ENCODE results near the gene FAH.

The FAH gene

DNA sequence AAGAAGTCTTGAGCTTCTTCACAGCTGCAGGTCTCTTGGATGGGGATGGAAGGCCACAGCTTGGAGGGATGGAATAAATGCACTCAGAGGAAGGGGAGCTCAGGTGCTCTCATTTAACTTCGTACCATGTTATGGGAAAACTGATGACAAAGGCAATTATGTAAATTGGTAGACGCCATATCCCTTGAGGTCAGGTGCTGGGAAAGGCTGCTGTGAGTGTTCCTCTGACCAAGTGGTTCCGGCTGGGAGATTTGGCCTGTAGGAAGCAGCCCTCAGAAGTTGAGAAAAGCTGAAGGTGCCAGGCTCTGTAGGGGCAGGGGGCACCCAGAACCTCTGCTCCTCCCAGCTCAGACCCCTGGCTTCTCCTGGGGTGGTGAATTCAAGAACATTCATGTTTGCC is 47.1 kb downstream of the FAH start:
- no peak for DNase-seq (ENCODE audit: low read depth)

DNA sequence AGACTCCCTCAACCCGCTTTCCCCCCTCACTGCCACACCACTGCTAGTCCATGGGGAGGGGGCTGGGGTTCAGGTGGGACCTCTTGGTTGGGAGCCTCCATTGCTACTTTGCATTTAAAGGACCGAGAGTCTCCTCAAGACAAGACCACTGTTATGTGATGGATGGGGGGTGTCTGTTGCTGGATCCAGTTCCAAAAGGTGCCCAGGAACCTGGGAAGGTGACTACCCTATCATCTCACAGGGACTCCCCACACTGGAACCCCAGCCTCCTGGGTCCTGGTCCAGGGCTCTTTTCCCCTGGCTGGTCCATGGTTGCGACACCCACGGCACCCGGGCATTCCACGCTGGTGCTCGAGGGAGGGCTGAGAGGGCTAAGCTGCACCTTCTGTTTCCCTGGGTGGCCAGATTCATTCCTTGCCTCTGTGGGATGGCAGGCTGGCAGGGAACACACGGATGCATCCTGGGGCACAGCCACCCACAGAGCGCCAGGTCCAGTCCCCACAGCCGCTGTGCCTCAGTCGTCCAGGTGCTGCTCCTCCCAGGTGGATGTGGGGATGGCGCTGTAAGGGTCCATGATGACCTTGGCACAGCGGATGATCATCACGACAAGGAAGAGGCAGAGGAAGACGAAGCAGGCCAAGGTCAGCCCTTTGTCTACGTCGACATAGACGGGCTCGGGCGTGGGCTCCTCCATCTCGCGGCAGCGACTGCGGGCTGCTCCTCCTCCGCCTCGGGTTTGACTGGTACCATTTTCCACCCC is 48.6 kb downstream of the FAH start:
- DNase-seq (ENCODE audit: low read depth): no peak

GRCh38 chr15:80202016-80202315 is 49.2 kb downstream of the FAH start:
- no peak for DNase-seq (ENCODE audit: low read depth)

GRCh38 chr15:80202641-80203360 is 50.0 kb downstream of the FAH start:
- no peak for DNase-seq (ENCODE audit: low read depth)

DNA sequence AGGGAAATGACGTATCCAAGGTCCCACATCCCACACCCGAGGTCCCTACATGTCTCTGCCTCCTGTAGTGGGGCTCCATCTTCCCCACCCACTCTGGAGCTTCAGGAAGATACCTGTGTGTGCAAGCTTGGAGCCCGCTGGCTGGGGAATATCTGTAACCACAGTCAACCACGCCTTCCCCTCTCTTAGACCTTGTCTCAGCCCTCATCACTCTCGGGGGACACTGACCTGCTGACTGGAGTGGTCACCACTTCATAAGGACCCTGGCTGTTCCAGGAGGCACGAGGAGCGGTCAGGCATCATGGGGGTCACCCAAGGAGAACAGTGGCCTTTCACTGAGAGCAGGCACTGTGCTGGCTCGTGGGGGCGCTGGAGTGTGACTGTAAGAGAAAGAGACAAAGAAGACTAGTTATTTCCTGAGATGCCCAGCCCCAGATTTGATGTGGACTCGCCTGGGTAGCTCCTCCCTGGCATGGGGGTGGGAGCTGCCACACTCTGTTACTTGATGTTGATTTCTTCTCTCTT is 50.6 kb downstream of the FAH start:
- DNase-seq (ENCODE audit: low read depth): no peak

DNA sequence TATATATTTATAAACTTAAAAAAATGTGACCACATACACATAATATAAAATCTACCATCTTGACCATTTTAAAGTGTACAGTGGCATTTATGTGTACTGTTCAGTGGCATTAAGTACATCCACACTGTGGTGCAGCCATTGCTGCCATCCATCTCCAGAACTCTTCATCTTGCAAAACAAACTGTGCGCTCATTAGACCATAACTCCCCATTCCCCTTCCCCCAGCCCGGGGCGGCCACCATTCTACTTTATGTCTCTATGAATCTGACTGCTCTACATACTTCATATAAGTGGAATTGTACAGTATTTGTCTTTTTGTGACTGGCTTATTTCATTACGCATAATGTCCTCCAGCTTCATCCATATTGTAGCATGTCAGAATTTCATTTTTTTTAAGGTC is 51.4 kb downstream of the FAH start:
- no peak for DNase-seq (ENCODE audit: low read depth)

DNA sequence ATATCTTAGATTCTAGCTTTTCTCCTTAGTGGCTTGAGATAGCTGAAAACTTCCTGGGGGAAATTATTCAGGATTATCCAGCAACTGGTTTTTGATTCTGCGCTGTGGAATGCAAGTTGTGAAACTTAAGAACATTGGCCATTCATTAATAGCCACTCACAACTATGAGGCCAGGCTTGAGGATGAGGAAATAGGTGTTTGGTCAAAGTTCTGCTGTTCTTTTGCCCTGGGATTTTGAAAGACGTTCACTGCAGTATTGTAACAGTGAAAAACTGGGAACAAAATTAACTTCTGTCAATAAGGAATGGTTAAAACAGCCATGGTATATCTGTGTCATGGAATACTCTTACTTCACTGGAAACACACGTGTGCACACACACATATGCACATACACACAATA is 55.1 kb downstream of the FAH start:
- no peak for DNase-seq (ENCODE audit: low read depth)

DNA sequence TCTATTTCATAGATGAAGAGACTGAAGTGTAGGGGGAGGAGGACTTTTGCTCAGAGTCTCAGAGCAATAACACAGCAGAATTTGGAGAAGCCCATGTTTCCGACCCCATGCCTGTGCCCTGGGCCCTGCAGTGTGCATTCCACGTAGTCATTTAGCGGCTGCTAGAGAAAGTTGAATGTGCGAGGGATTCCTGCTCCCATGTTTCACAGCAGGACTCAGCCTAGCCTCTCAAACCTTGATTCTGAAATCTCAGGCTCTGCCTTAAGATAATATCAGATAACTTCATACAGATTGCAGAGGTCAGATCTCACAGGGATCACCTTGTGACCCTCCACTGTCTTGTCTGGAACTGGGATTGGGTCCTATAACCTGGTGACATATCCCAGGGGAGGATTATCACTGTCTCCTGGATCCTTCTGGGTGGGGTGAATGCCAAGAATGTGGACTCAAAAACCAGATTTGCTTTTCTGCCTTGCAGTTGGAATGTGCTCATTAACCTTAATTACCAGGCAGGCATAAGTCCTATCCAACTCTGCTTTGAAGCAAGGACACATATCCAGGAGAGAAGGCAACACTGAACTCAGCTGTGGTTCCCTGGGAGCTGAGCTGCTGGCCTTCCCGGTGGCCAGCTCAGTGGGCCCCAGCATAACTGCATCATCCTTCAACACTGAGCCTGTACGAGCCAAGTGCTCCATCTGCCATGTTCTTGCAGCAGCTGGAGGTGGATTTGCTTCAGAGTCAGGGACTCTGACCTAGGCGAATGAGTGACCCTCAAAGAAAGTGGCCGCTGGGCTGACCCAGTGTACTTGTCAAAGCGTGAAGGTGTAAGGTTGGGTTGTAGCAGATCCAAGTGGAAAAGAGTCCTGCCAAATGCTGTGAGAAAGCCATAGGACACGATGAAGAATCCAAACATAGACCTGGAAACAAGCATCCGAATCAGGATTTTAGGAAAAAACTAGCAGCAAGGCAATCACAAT is 56.2 kb downstream of the FAH start:
- DNase-seq (ENCODE audit: low read depth): no peak

- no peak for DNase-seq (ENCODE audit: low read depth)
These were observed 58.1 kb downstream of the FAH start for GRCh38 chr15:80210611-80211573.

DNA sequence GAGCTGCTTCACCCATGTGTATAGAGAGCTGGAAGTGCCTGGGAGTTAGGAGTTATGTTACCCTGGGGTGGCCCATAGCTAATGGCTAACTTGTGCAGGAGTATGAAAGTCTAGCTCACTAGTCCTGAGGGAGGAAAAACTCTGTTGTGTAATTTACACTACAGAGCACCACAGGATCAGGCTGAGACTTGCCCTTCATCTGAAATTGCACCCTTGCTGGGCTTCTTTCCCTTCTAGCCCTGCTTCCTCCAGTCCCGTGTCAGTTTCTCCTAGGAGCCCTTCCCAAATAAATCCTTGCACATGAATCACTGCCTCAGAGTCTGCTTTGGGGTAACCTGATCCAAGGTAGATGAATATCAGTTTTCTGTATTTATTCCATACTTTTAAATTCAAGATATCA is 59.2 kb downstream of the FAH start:
- DNase-seq (ENCODE audit: low read depth): no peak

DNA sequence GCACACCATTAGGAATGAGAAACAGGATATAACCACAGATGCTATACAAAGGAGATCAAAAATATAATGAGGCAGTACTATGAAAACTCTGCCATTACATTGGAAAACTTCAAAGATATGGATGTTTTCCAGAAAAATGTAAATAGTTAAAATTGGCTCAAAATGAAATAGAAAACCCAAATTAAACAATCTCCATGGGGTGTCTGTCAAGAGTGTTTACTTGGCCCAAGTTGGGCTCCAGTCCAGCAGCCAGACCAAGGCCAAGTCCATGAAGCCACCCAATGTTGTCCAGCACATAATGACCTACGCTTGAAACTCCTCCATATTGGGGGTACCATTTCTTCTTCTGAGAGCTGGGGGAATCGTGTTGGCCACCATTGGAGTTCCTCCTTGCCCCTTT is 62.1 kb downstream of the FAH start:
- DNase-seq (ENCODE audit: low read depth): no peak

- no peak for DNase-seq (ENCODE audit: low read depth)
These were observed 63.3 kb downstream of the FAH start for GRCh38 chr15:80216141-80216540.

- no peak for DNase-seq (ENCODE audit: low read depth)
These were observed 64.1 kb downstream of the FAH start for GRCh38 chr15:80216911-80217310.

DNA sequence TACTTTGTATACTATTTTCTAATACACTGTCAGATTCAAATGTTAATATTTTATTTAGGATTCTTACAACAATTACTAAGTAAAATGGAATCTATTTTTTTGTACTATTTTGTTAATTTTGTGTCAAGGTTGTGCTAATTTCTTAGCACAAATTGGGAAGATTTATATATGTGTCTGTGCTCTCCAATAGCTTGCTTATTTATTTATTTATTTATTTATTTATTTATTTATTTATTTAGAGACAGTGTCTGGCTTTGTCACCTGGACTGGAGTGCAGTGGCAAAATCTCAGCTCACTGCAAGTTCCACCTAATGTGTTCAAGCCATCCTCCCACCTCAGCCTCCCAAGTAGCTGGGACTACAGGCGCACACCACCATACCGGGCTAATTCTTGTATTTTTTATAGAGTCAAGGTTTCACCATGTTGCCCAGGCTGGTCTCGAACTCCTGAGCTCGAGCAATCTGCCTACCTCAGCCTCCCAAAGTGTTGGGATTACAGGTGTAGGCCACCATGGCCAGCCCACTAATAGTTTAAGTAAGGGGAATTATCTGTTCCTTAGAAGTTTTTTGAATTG is 64.6 kb downstream of the FAH start:
- no peak for DNase-seq (ENCODE audit: low read depth)

- DNase-seq (ENCODE audit: low read depth): no peak
These were observed 67.2 kb downstream of the FAH start for GRCh38 chr15:80219955-80220354.

DNA sequence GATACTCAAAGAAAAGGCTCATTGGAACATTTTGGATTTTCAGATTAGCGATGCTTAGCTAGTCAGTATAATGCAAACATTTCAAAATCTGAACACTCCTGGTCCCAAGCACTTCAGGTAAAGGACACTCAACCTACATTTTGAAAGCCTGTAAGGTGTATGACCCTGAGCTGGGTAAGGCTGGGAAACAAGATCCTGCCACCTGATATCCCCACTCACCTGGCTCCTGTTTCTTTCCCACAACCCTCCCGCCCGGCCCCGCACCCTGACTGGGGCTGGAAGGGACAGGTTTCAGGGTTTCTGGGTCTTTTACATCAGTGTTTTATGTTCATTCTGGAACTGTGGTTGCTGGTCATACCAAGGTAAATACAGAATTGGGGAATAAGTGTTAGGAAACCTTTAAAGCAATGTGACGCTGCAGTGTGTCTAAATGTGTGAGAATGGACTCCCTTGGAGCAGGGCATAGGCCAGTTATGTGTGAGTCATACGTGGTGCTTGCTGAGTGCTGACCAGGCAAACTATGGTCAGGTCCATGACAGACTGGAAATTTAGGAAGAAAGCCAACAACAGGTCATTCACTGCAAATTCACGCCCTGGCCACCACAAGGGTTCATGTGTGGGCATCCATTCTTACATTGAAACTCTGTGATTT is 76.3 kb downstream of the FAH start:
- no peak for DNase-seq (ENCODE audit: low read depth)

DNA sequence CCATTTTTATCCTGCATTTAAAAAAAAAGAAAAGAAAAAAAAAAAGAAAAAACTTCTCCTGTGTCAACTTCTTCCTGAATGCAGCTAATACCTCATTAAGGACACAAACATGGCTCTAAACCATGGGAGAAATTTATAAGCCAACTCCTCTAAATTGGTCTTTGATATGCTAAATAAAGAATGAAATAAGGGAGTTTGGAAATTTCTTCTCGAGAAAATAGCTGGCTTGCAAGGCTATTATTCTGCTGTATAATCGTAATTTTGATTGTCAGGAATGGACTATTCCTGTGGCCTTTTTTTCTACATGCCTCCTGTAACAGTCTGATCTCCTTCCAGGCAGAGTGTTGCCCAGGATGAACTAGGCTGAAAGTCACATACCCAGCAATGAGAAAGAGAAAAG is 78.6 kb downstream of the FAH start:
- no peak for DNase-seq (ENCODE audit: low read depth)

DNA sequence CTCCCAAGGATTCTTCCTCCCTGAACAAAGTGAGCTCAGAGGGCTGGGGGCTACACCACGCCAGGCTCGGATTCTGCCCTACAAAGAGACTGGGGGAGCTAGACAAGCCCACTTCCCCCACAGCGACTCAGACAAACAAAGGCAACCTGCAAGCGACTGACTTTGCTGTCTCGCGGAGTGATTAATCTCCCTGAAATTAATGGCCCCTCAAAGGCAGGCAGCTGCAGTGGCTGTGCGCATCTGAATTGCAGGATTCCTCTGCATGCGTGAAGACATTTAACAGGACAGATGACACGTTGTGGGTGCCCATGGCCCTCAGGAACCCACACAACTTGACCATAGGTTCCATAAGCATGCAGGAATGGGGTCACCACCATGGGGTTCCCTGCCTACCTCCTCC is 80.8 kb downstream of the FAH start:
- DNase-seq (ENCODE audit: low read depth): no peak

DNA sequence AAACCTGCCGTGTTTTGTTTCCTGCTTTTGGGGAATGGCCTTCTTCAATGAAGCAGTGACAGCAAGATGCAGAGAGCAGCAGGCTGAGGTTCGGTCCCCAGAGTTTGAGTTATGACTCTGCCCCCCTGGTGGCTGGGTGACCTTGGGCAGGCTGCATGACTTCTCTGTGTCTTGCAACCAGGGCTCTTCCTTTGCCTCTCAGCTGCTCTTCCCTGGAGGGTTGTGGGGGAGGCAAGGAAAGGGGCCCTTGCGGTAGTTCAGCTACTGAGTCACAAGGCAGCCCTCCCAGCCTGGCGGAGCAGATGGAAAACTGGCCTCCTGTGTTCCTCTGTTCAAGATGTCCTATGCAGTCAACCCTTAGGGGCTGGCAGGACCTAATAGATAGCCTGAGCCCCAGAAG is 82.1 kb downstream of the FAH start:
- DNase-seq (ENCODE audit: low read depth): peak; percentile 9

Data from activated T-cell treated with anti-CD3 and anti-CD28 coated beads for 24 hours (primary cell).